ENCODE data around the gene HNRNPA3. TPM values are rescaled to one million over a fixed set of nuclear protein-coding genes. Genes with fewer than 3 reads are reported as not detected.

HNRNPA3 gene
- total and polyA plus RNA-seq, 10 of the 15 experiments (the other 5 are each of a cell fraction or from before 2014, with no cell fraction given), result 40.4 to 343 (median 206) TPM

- ChIA-PET CTCF (interaction anchor here (1.1 to 2.6 kb wide), 4 partner anchors 14 to 105 kb away, joined by 3 to 9 read pairs (median 4); no protein-coding TSS in a partner anchor), RAD21 (ENCODE audit: unreplicated experiment) (interaction anchor here (3.6 kb wide), 1 partner anchor 25 kb away, joined by 15 read pairs; no protein-coding TSS in a partner anchor), SMC1A (ENCODE audit: uncharacterized antibody, unreplicated experiment) (interaction anchor here (0.7 to 2.1 kb wide), 5 partner anchors 10 to 25 kb away, joined by 3 to 10 read pairs (median 3); no protein-coding TSS in a partner anchor), POLR2A (no interaction called here)
- no peaks in the 10 kb centered on the region for H3K79me2 ChIP-seq (ENCODE audit: control insufficient read depth, insufficient read depth, low read length)
- DNase-seq (ENCODE audit: low read depth, low spot score) (no peak), FAIRE-seq (no peak), ATAC-seq (no peak)
- no peaks in the 10 kb centered on the region for H3K27me3 ChIP-seq (replicated peaks in 1 of 2; ENCODE audit: control insufficient read depth in 2 of 2, insufficient read depth in 2 of 2, low read length in 1 of 2)
- H3K36me3 ChIP-seq (ENCODE audit: control insufficient read depth in 2 of 2, insufficient read depth in 2 of 2, low read length in 1 of 2), result no peaks in the 10 kb centered on the region
- no peak overlapping the region for H2AFZ ChIP-seq (ENCODE audit: control insufficient read depth, low read depth, low read length)
- peaks cover 7% of the 10 kb centered on the region; the same call in 1 of the 2 replicates for H3K4me1 ChIP-seq (ENCODE audit: control insufficient read depth, insufficient read depth, low read length)
- H3K9ac ChIP-seq (ENCODE audit: control insufficient read depth, insufficient read depth, low read length), result no peak overlapping the region
- WGBS (ENCODE audit: insufficient coverage, insufficient replicate concordance, low lambda C conversion rate, missing lambda C conversion rate), result 92% methylated on average over 1 of the region's 1 CpG
- H4K20me1 ChIP-seq (ENCODE audit: control insufficient read depth, insufficient read depth), result no peaks in the 10 kb centered on the region
- TF ChIP-seq RELB (IDR thresholded peaks at IDR 0.05; ENCODE audit: low read depth) (no peak), SIN3A (IDR thresholded peaks at IDR 0.05; ENCODE audit: low read depth, low read length) (no peak), NRF1 (conservative IDR thresholded peaks at IDR 0.05; ENCODE audit: low read depth, low read length) (no peak), WRNIP1 (IDR thresholded peaks at IDR 0.05; ENCODE audit: borderline replicate concordance, low read depth, low read length) (no peak), TCF12 (IDR thresholded peaks at IDR 0.05; ENCODE audit: low read depth, low read length) (no peak), RELA (IDR thresholded peaks at IDR 0.05; ENCODE audit: borderline replicate concordance, partially characterized antibody) (no peak), MEF2B (IDR thresholded peaks at IDR 0.05; ENCODE audit: partially characterized antibody, poor library complexity, severe bottlenecking) (no peak)
- no peak overlapping the region for H3K4me2 ChIP-seq (ENCODE audit: control insufficient read depth, insufficient read depth)
- in situ Hi-C loops (cut with MboI), result no loop called here
- no TSS peak for BruUV-seq (replicated peaks)
- H3K4me3 ChIP-seq, result no peak overlapping the region
- H3K9me3 ChIP-seq (replicated peaks; ENCODE audit: control insufficient read depth, insufficient read depth, low read length), result no peaks in the 10 kb centered on the region
- intact Hi-C loops (cut with micrococcal nuclease; ENCODE audit: unreplicated experiment), result no loop called here
- no peak overlapping the region for H3K27ac ChIP-seq (ENCODE audit: control insufficient read depth, insufficient read depth)
These were observed 21.7 kb upstream of the HNRNPA3 start for GRCh38 chr2:177190941-177191340.
